B cell (primary cell): Measurements from ENCODE around the gene MAN2A2. TPM values are rescaled to one million over a fixed set of nuclear protein-coding genes. Genes with fewer than 3 reads are reported as not detected.
A peak's percentile ranks its signal among the peaks of the same experiment; 100 is the strongest.

Experiments
- ATAC-seq: fragments of 200-7000 bp; cut with Tn5 transposase; one replicate; pipeline ENCODE4 v1.10.0; 2021; ENCODE audit warnings: low read depth, mild to moderate bottlenecking, moderate number of reproducible peaks, moderate library complexity
- CTCF ChIA-PET: fragments of 350-600 bp; sonication (Branson Sonifier 250); formaldehyde crosslinking; loops from one replicate; lab custom pipeline; 2021; ENCODE audit warnings: antibody characterized with exemption, inconsistent platforms; lab: Charles Lee
- POLR2A ChIA-PET: fragments of 350-600 bp; sonication (Branson Sonifier 250); formaldehyde crosslinking; loops from one replicate; lab custom pipeline; 2021; ENCODE audit warnings: antibody characterized with exemption; lab: Charles Lee
- DNase-seq: peaks from one replicate; pipeline ENCODE4 v3.0.0; 2013
- H2AFZ ChIP-seq: 2 replicates; pipeline ENCODE4 v1.6.1; 2012; ENCODE audit warnings: mild to moderate bottlenecking, low read depth, low read length; ENCODE audit not compliant: insufficient read depth, poor library complexity, severe bottlenecking
- H3K27ac ChIP-seq, 2 donors: 1 replicate in 1 of 2; 2 replicates in 1 of 2; pipeline ENCODE4 v1.5.1; 2012 to 2013; ENCODE audit warnings: low read length in 2 of 2, mild to moderate bottlenecking in 2 of 2, moderate library complexity in 1 of 2
- H3K27me3 ChIP-seq, 4 experiments: fragments of 200-600 bp in 1 of 4; sonication (generic) in 1 of 4; replicated peaks in 1 of 4; 1 replicate in 2 of 4; 2 replicates in 2 of 4; pipeline versions ENCODE4 v1.6.1 to v1.7.0; 2013 to 2016; ENCODE audit warnings: low read length in 3 of 4, mild to moderate bottlenecking in 2 of 4, mixed read lengths in 1 of 4, moderate library complexity in 1 of 4; ENCODE audit not compliant: insufficient read depth in 4 of 4, control insufficient read depth in 3 of 4; ENCODE audit errors: control extremely low read depth in 1 of 4
- H3K36me3 ChIP-seq, 2 experiments: replicated peaks in 1 of 2; 1 replicate in 1 of 2; 2 replicates in 1 of 2; pipeline versions ENCODE4 v1.6.1 to v1.7.1; 2013; ENCODE audit warnings: low read length in 1 of 2; ENCODE audit not compliant: insufficient read depth in 2 of 2, control insufficient read depth in 1 of 2; ENCODE audit errors: control extremely low read depth in 1 of 2, extremely low read depth in 1 of 2
- H3K4me1 ChIP-seq, 2 donors: fragments of 200-600 bp in 1 of 2; sonication (generic) in 1 of 2; 1 replicate in 1 of 2; 2 replicates in 1 of 2; pipeline versions ENCODE4 v1.5.1 to v1.6.1; 2013 to 2017; ENCODE audit warnings: low read length in 2 of 2; ENCODE audit not compliant: control insufficient read depth in 2 of 2, insufficient read depth in 2 of 2
- H3K4me2 ChIP-seq: replicated peaks from 2 replicates; pipeline ENCODE3; 2012; ENCODE audit warnings: mild to moderate bottlenecking, low read depth, low read length; ENCODE audit not compliant: poor library complexity, severe bottlenecking
- H3K4me3 ChIP-seq, 5 experiments: fragments of 200-600 bp in 1 of 5; sonication (generic) in 1 of 5; 1 replicate in 3 of 5; 2 replicates in 2 of 5; pipeline versions ENCODE4 v1.5.1 to v1.7.0; 2011 to 2016; ENCODE audit warnings: low read length in 4 of 5, mild to moderate bottlenecking in 4 of 5, low read depth in 2 of 5, control low read depth in 1 of 5, moderate library complexity in 1 of 5; ENCODE audit not compliant: insufficient read depth in 1 of 5; ENCODE audit errors: control extremely low read depth in 1 of 5, extremely low read depth in 1 of 5
- H3K79me2 ChIP-seq: fragments of 200-600 bp; sonication (generic); one replicate; pipeline ENCODE4 v1.6.0; 2016; ENCODE audit warnings: low read length; ENCODE audit not compliant: control insufficient read depth, insufficient read depth
- H3K9ac ChIP-seq: fragments of 200-600 bp; sonication (generic); 2 replicates; pipeline ENCODE4 v1.6.1; 2017; ENCODE audit warnings: mild to moderate bottlenecking, low read length, moderate library complexity
- H3K9me3 ChIP-seq, 3 donors: one replicate each; pipeline versions ENCODE4 v1.6.1 to v1.7.1; 2013; ENCODE audit warnings: low read length in 2 of 3; ENCODE audit not compliant: control insufficient read depth in 2 of 3, insufficient read depth in 1 of 3; ENCODE audit errors: control extremely low read depth in 1 of 3
- H4K20me1 ChIP-seq: 2 replicates; pipeline ENCODE4 v1.6.0; 2012; ENCODE audit warnings: mild to moderate bottlenecking, low read length; ENCODE audit not compliant: insufficient read depth, control insufficient read depth, poor library complexity, severe bottlenecking
- H3K27ac Mint-ChIP-seq: one replicate; pipeline ENCODE4 v1.8.0; 2021; ENCODE audit warnings: mixed read lengths
- H3K27me3 Mint-ChIP-seq: one replicate; pipeline ENCODE4 v1.8.0; 2021; ENCODE audit warnings: mixed read lengths
- H3K4me1 Mint-ChIP-seq: one replicate; pipeline ENCODE4 v1.8.0; 2021; ENCODE audit warnings: mixed read lengths
- H3K4me3 Mint-ChIP-seq: one replicate; pipeline ENCODE4 v1.8.0; 2021; ENCODE audit warnings: mixed read lengths
- H3K9me3 Mint-ChIP-seq: one replicate; pipeline ENCODE4 v1.8.0; 2022; ENCODE audit warnings: mixed read lengths; ENCODE audit not compliant: insufficient read depth
- EZH2 ChIP-seq: IDR thresholded peaks from 2 replicates; pipeline ENCODE4 v1.6.1; 2012; ENCODE audit warnings: borderline replicate concordance, low read depth, mild to moderate bottlenecking, moderate library complexity, low read length; ENCODE audit not compliant: insufficient read depth, poor library complexity, severe bottlenecking
- WGBS: methylation state at CpG from one replicate; pipeline ENCODE4 v1.1.5; 2013; ENCODE audit warnings: missing lambda C conversion rate; ENCODE audit not compliant: insufficient coverage; 5-methylcytosine and 5-hydroxymethylcytosine counted together
- intact Hi-C: fragments of 100-400 bp; cut with micrococcal nuclease; formaldehyde crosslinking; loops from one replicate; pipeline ENCODE4 v1.10.0; 2022
- polyA minus RNA-seq: library from RNA; depleted of rRNA, polyadenylated mRNA; stranded (reverse); fragments of >200 nt; gene quantifications from 2 replicates; pipeline ENCODE4 v1.2.3, GENCODE V29; 2012
- polyA plus RNA-seq: library from polyadenylated mRNA; depleted of rRNA; stranded (reverse); fragments of >200 nt; gene quantifications from 2 replicates; pipeline ENCODE4 v1.2.3, GENCODE V29; 2012
- total RNA-seq, 2 donors: library from RNA; stranded (reverse); fragments of 120-200 nt in 1 of 2; gene quantifications; 1 replicate in 1 of 2; 2 replicates in 1 of 2; pipeline versions ENCODE4 v1.2.3 to v1.2.4, GENCODE V29; 2013 to 2022
- TF ChIP-seq, protein P1 (sequence below): fragments of 200-600 bp; IDR thresholded peaks from one replicate; pipeline ENCODE4 v1.8.0; 2022; ENCODE audit warnings: antibody characterized with exemption, mild to moderate bottlenecking

MAN2A2 gene
- 180 and 184 TPM in 2 replicates for total RNA-seq
- total RNA-seq (2013): 28.6 TPM
- 187 and 234 TPM in 2 replicates for polyA plus RNA-seq
- 40.8 and 66.0 TPM in 2 replicates for polyA minus RNA-seq

DNA sequence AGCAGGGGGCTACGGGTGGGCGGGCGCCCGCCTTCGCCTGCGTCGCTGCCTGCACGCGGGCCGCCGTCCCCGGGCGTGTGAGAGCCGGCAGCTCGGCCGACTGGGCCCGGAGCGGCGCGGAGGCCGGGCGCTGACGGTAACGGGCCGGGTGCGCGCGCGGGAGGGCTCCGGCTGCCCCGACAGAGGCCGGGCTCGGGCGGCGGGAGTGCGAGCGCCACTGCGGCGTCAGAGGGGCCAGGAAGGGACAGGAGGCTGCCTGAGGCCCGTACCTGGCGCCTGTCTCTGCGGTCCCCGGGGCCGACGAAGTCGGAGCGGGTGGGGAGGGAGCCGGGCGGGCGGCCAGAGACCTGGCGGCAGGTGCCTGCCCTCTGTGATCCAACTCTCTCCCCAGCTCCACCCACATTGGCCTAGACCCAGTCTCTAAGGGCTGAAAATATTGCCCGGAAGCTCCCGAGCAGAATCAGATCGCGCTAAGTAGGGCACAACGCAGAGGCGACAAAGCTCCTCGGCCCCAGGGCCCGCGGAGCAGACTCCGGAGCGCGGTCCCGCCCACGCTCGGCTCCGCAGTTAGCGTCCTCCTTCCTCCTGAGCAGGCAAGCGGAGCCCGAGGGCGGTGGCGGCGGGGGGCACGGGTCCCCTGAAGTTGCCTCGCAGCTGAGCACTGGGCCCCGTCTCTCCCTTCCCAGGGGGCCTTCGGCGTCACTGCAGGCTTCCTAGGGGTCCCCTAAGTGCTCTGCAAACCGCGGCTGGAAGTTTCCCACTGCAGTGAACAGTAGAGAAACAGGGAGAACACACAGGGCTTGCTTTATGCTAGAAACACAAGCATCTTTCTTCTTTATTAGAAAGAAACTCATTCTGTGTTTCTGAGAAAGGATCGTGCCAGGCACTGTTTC lies at the start of gene MAN2A2:
Gene MAN2A2, plus strand, starts transcription at position 463 of the 893 bp plus-strand sequence. CDS start 906 bp downstream, outside the sequence.
- Histone ChIP-seq H2AFZ (peak within 1 kb of the TSS; percentile 90), H3K36me3 (peaks cover 0 to 33% of the 10 kb centered on the region in 2 experiments), H3K4me1 (peaks cover 13 to 20% of the 10 kb centered on the region in 2 donors), H3K4me2 (peak within 1 kb of the TSS; percentile 94), H3K27me3 (no peaks in the 10 kb centered on the region), H3K79me2 (peaks cover 3% of the 10 kb centered on the region), H4K20me1 (peaks cover 13% of the 10 kb centered on the region), H3K4me3 (peak within 1 kb of the TSS; percentile 67 to 74 (median 69)), H3K27ac (peak within 1 kb of the TSS; percentile 54 to 72), H3K9ac (peak within 1 kb of the TSS; percentile 83), H3K9me3 (no peaks in the 10 kb centered on the region)
- Mint-ChIP-seq H3K27ac (peak within 1 kb of the TSS; percentile 97), H3K27me3 (no peaks in the 10 kb centered on the region), H3K4me1 (peaks cover 24% of the 10 kb centered on the region), H3K9me3 (no peaks in the 10 kb centered on the region), H3K4me3 (peak within 1 kb of the TSS; percentile 85)
- CTCF ChIA-PET: interaction anchor here (0.7 to 14.4 kb wide), 14 partner anchors 17 to 584 kb away, joined by 3 to 260 read pairs (median 4); partner anchors contain the start of genes CRTC3, FES, HDDC3 and UNC45A
- peak; percentile 76 for DNase-seq
- no peak for TF ChIP-seq EZH2
- TF ChIP-seq, protein P1, sequence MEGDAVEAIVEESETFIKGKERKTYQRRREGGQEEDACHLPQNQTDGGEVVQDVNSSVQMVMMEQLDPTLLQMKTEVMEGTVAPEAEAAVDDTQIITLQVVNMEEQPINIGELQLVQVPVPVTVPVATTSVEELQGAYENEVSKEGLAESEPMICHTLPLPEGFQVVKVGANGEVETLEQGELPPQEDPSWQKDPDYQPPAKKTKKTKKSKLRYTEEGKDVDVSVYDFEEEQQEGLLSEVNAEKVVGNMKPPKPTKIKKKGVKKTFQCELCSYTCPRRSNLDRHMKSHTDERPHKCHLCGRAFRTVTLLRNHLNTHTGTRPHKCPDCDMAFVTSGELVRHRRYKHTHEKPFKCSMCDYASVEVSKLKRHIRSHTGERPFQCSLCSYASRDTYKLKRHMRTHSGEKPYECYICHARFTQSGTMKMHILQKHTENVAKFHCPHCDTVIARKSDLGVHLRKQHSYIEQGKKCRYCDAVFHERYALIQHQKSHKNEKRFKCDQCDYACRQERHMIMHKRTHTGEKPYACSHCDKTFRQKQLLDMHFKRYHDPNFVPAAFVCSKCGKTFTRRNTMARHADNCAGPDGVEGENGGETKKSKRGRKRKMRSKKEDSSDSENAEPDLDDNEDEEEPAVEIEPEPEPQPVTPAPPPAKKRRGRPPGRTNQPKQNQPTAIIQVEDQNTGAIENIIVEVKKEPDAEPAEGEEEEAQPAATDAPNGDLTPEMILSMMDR: no peak
- POLR2A ChIA-PET: interaction anchor here (0.5 to 3.8 kb wide), 6 partner anchors 18 to 541 kb away, joined by 3 to 66 read pairs (median 4); partner anchors contain the start of genes HDDC3, IQGAP1 and UNC45A
- under 1% methylated on average over 79 of the region's 81 CpGs for WGBS
- intact Hi-C loops: loop anchor here (1.0 to 2.0 kb wide), 2 partner anchors 28 to 308 kb away; no protein-coding TSS in a partner anchor
- ATAC-seq: peak; percentile 61
